Measurements from ENCODE around the gene CDK5RAP3. TPM values are rescaled to one million over a fixed set of nuclear protein-coding genes. Genes with fewer than 3 reads are reported as not detected.
A peak's percentile ranks its signal among the peaks of the same experiment; 100 is the strongest.
"Not testable (repeated sequence)": the region's sequence is repeated elsewhere in the genome, so short reads cannot be mapped to it uniquely, and the experiment has no call there.

Gene CDK5RAP3
- total RNA-seq, 1 experiment from 2014 or later, result 213 TPM

GRCh38 chr17:47934856-47935255 is 36.1 kb upstream of the CDK5RAP3 start:
- Histone ChIP-seq H3K9ac (ENCODE audit: low read length) (no peak overlapping the region), H3K27me3 (ENCODE audit: low read length) (no peaks in the 10 kb centered on the region), H3K9me2 (replicated peaks; ENCODE audit: insufficient read depth, low read length) (no peaks in the 10 kb centered on the region), H4K20me1 (ENCODE audit: insufficient read depth, low read depth, low read length) (no peaks in the 10 kb centered on the region), H3K4me2 (ENCODE audit: low read depth, low read length, poor library complexity, severe bottlenecking) (no peak overlapping the region), H3K27ac (ENCODE audit: low read length) (no peak overlapping the region), H3K9me3 (ENCODE audit: low read length) (no peaks in the 10 kb centered on the region), H3K79me2 (ENCODE audit: low read length) (no peaks in the 10 kb centered on the region), H2AFZ (ENCODE audit: low read length) (no peak overlapping the region), H3K36me3 (ENCODE audit: insufficient read depth, low read length) (no peaks in the 10 kb centered on the region), H3K4me1 (ENCODE audit: low read length) (0 out of 2 replicates have a peak, but pooled peaks cover 4% of the 10 kb centered on the region), H3K4me3 (ENCODE audit: low read length) (no peak overlapping the region)
- DNase-seq, result no peak

GRCh38 chr17:47935468-47935867 is 35.4 kb upstream of the CDK5RAP3 start:
- DNase-seq; H3K27me3 ChIP-seq (ENCODE audit: low read length); H3K4me1 ChIP-seq (ENCODE audit: low read length); H3K4me3 ChIP-seq (ENCODE audit: low read length); H3K4me2 ChIP-seq (ENCODE audit: low read depth, low read length, poor library complexity, severe bottlenecking); H4K20me1 ChIP-seq (ENCODE audit: insufficient read depth, low read depth, low read length); H2AFZ ChIP-seq (ENCODE audit: low read length); H3K9ac ChIP-seq (ENCODE audit: low read length); H3K9me3 ChIP-seq (ENCODE audit: low read length); H3K9me2 ChIP-seq (replicated peaks; ENCODE audit: insufficient read depth, low read length); H3K79me2 ChIP-seq (ENCODE audit: low read length); H3K36me3 ChIP-seq (ENCODE audit: insufficient read depth, low read length); H3K27ac ChIP-seq (ENCODE audit: low read length): not testable (repeated sequence)

- Histone ChIP-seq H3K9me2 (replicated peaks; ENCODE audit: insufficient read depth, low read length) (no peaks in the 10 kb centered on the region), H3K4me2 (ENCODE audit: low read depth, low read length, poor library complexity, severe bottlenecking) (no peak overlapping the region), H3K9me3 (ENCODE audit: low read length) (no peaks in the 10 kb centered on the region), H3K4me1 (ENCODE audit: low read length) (peaks cover 13% of the 10 kb centered on the region), H3K79me2 (ENCODE audit: low read length) (no peaks in the 10 kb centered on the region), H2AFZ (ENCODE audit: low read length) (no peak overlapping the region), H3K9ac (ENCODE audit: low read length) (no peak overlapping the region), H4K20me1 (ENCODE audit: insufficient read depth, low read depth, low read length) (no peaks in the 10 kb centered on the region), H3K36me3 (ENCODE audit: insufficient read depth, low read length) (no peaks in the 10 kb centered on the region), H3K27me3 (ENCODE audit: low read length) (no peaks in the 10 kb centered on the region), H3K4me3 (ENCODE audit: low read length) (no peak overlapping the region), H3K27ac (ENCODE audit: low read length) (no peak overlapping the region)
- DNase-seq, result no peak
Observed at GRCh38 chr17:47935961-47936360, 35.0 kb upstream of the CDK5RAP3 start.

- H3K9ac ChIP-seq (ENCODE audit: low read length), result no peak overlapping the region
- H3K4me3 ChIP-seq (ENCODE audit: low read length), result no peak overlapping the region
- H3K27me3 ChIP-seq (ENCODE audit: low read length), result no peaks in the 10 kb centered on the region
- H3K9me2 ChIP-seq (replicated peaks; ENCODE audit: insufficient read depth, low read length), result no peaks in the 10 kb centered on the region
- H3K79me2 ChIP-seq (ENCODE audit: low read length), result peaks cover 8% of the 10 kb centered on the region
- no peaks in the 10 kb centered on the region for H3K36me3 ChIP-seq (ENCODE audit: insufficient read depth, low read length)
- H2AFZ ChIP-seq (ENCODE audit: low read length), result no peak overlapping the region
- H3K4me1 ChIP-seq (ENCODE audit: low read length), result peaks cover 25% of the 10 kb centered on the region
- H3K9me3 ChIP-seq (ENCODE audit: low read length), result no peaks in the 10 kb centered on the region
- no peaks in the 10 kb centered on the region for H4K20me1 ChIP-seq (ENCODE audit: insufficient read depth, low read depth, low read length)
- no peak overlapping the region for H3K4me2 ChIP-seq (ENCODE audit: low read depth, low read length, poor library complexity, severe bottlenecking)
- no peak overlapping the region for H3K27ac ChIP-seq (ENCODE audit: low read length)
- DNase-seq, result no peak
Observed at GRCh38 chr17:47937941-47938340, 33.0 kb upstream of the CDK5RAP3 start.

GRCh38 chr17:47941246-47942095 is 29.4 kb upstream of the CDK5RAP3 start, which contains the start of gene PNPO:
Gene PNPO, plus strand, starts transcription at chr17:47941571. Its CDS starts 105 bp downstream, at chr17:47941676.
- peak within 1 kb of the TSS; percentile 57 for H2AFZ ChIP-seq (ENCODE audit: low read length)
- peak within 1 kb of the TSS; percentile 81 for H3K9ac ChIP-seq (ENCODE audit: low read length)
- peak within 1 kb of the TSS; percentile 64 for H3K27ac ChIP-seq (ENCODE audit: low read length)
- H4K20me1 ChIP-seq (ENCODE audit: insufficient read depth, low read depth, low read length), result no peaks in the 10 kb centered on the region
- H3K9me2 ChIP-seq (replicated peaks; ENCODE audit: insufficient read depth, low read length), result no peaks in the 10 kb centered on the region
- H3K4me2 ChIP-seq (ENCODE audit: low read depth, low read length, poor library complexity, severe bottlenecking), result peak within 1 kb of the TSS; percentile 87
- H3K9me3 ChIP-seq (ENCODE audit: low read length), result no peaks in the 10 kb centered on the region
- H3K4me3 ChIP-seq (ENCODE audit: low read length), result peak within 1 kb of the TSS; percentile 68
- no peaks in the 10 kb centered on the region for H3K36me3 ChIP-seq (ENCODE audit: insufficient read depth, low read length)
- H3K4me1 ChIP-seq (ENCODE audit: low read length), result peaks cover 37% of the 10 kb centered on the region
- peaks cover 8% of the 10 kb centered on the region for H3K79me2 ChIP-seq (ENCODE audit: low read length)
- H3K27me3 ChIP-seq (ENCODE audit: low read length), result no peaks in the 10 kb centered on the region
- peak; percentile 99 for DNase-seq

GRCh38 chr17:47942096-47942510 is 28.8 kb upstream of the CDK5RAP3 start:
- peak overlapping the region; percentile 81 for H3K9ac ChIP-seq (ENCODE audit: low read length)
- H3K79me2 ChIP-seq (ENCODE audit: low read length), result peaks cover 8% of the 10 kb centered on the region
- H3K4me2 ChIP-seq (ENCODE audit: low read depth, low read length, poor library complexity, severe bottlenecking), result peak overlapping the region; percentile 87
- H3K9me2 ChIP-seq (replicated peaks; ENCODE audit: insufficient read depth, low read length), result no peaks in the 10 kb centered on the region
- peaks cover 36% of the 10 kb centered on the region for H3K4me1 ChIP-seq (ENCODE audit: low read length)
- H3K9me3 ChIP-seq (ENCODE audit: low read length), result no peaks in the 10 kb centered on the region
- peak overlapping the region; percentile 68 for H3K4me3 ChIP-seq (ENCODE audit: low read length)
- no peak overlapping the region for H2AFZ ChIP-seq (ENCODE audit: low read length)
- no peaks in the 10 kb centered on the region for H3K27me3 ChIP-seq (ENCODE audit: low read length)
- H4K20me1 ChIP-seq (ENCODE audit: insufficient read depth, low read depth, low read length), result no peaks in the 10 kb centered on the region
- peak overlapping the region; percentile 64 for H3K27ac ChIP-seq (ENCODE audit: low read length)
- no peaks in the 10 kb centered on the region for H3K36me3 ChIP-seq (ENCODE audit: insufficient read depth, low read length)
- DNase-seq, result peak; percentile 65

GRCh38 chr17:47942568-47942967 is 28.3 kb upstream of the CDK5RAP3 start:
- Histone ChIP-seq H2AFZ (ENCODE audit: low read length) (no peak overlapping the region), H3K9me3 (ENCODE audit: low read length) (no peaks in the 10 kb centered on the region), H3K27me3 (ENCODE audit: low read length) (no peaks in the 10 kb centered on the region), H3K4me2 (ENCODE audit: low read depth, low read length, poor library complexity, severe bottlenecking) (peak overlapping the region; percentile 87), H4K20me1 (ENCODE audit: insufficient read depth, low read depth, low read length) (no peaks in the 10 kb centered on the region), H3K9ac (ENCODE audit: low read length) (peak overlapping the region; percentile 81), H3K27ac (ENCODE audit: low read length) (peak overlapping the region; percentile 64), H3K4me1 (ENCODE audit: low read length) (peaks cover 37% of the 10 kb centered on the region), H3K79me2 (ENCODE audit: low read length) (peaks cover 8% of the 10 kb centered on the region), H3K9me2 (replicated peaks; ENCODE audit: insufficient read depth, low read length) (no peaks in the 10 kb centered on the region), H3K4me3 (ENCODE audit: low read length) (peak overlapping the region; percentile 68), H3K36me3 (ENCODE audit: insufficient read depth, low read length) (no peaks in the 10 kb centered on the region)
- DNase-seq, result no peak

- DNase-seq, result no peak
- no peak overlapping the region for H3K4me2 ChIP-seq (ENCODE audit: low read depth, low read length, poor library complexity, severe bottlenecking)
Observed at GRCh38 chr17:47945080-47945479, 25.8 kb upstream of the CDK5RAP3 start.

More at GRCh38 chr17:47945080-47945479, 25.8 kb upstream of the CDK5RAP3 start:
- Histone ChIP-seq H3K36me3 (ENCODE audit: insufficient read depth, low read length) (no peaks in the 10 kb centered on the region; the same call in 1 of the 2 replicates), H3K4me3 (ENCODE audit: low read length) (no peak overlapping the region), H3K79me2 (ENCODE audit: low read length) (peaks cover 8% of the 10 kb centered on the region), H4K20me1 (ENCODE audit: insufficient read depth, low read depth, low read length) (no peaks in the 10 kb centered on the region), H2AFZ (ENCODE audit: low read length) (no peak overlapping the region), H3K4me1 (ENCODE audit: low read length) (peaks cover 54% of the 10 kb centered on the region), H3K27me3 (ENCODE audit: low read length) (no peaks in the 10 kb centered on the region), H3K9ac (ENCODE audit: low read length) (no peak overlapping the region), H3K27ac (ENCODE audit: low read length) (no peak overlapping the region), H3K9me3 (ENCODE audit: low read length) (no peaks in the 10 kb centered on the region), H3K9me2 (replicated peaks; ENCODE audit: insufficient read depth, low read length) (no peaks in the 10 kb centered on the region)

All from Karpas-422 (cell line).